ENCODE results near the gene CSTPP1.

GRCh38 chr11:47184711-47185304 lies 248.2 kb downstream of the CSTPP1 start:
- TF ChIP-seq CTCF (IDR thresholded peaks at IDR 0.05; ENCODE audit: insufficient read depth, low read depth, low read length), result no peak
- no peak for TF ChIP-seq EZH2 (IDR thresholded peaks at IDR 0.05; ENCODE audit: insufficient read depth, low read length)
